IMR-90 (cell line): ENCODE measurements around the gene AMN. TPM values are rescaled to one million over a fixed set of nuclear protein-coding genes. Genes with fewer than 3 reads are reported as not detected.

Source experiments
- ATAC-seq: fragments of 200-7000 bp; cut with Tn5 transposase; 2 replicates; pipeline ENCODE4 v1.9.1; 2020; ENCODE audit warnings: low read depth, mild to moderate bottlenecking, moderate library complexity
- BruUV-seq: library from RNA; stranded (reverse); fragments of 400-500 nt; replicated peaks from 2 replicates; lab custom pipeline; 2021; lab: Mats Ljungman, UMichigan
- CTCF ChIA-PET: fragments of 300-600 bp; formaldehyde crosslinking; extraction: SDS; loops from one replicate; lab custom pipeline; 2021; ENCODE audit warnings: antibody characterized with exemption; lab: Yijun Ruan, JAX
- POLR2A ChIA-PET: fragments of 300-600 bp; sonication (Branson Sonifier 250); formaldehyde crosslinking; loops from one replicate; lab custom pipeline; 2022; ENCODE audit warnings: antibody characterized with exemption; ENCODE audit not compliant: unreplicated experiment; lab: Charles Lee
- DNase-seq: peaks from one replicate; pipeline ENCODE4 v3.0.0; 2013
- H2AFZ ChIP-seq: replicated peaks from 2 replicates; pipeline ENCODE3; 2013; ENCODE audit warnings: low read length, mild to moderate bottlenecking; ENCODE audit not compliant: poor library complexity
- H2AK5ac ChIP-seq: 2 replicates; pipeline ENCODE4 v1.6.1; 2013; ENCODE audit warnings: low read depth, low read length, inconsistent platforms
- H2AK9ac ChIP-seq: replicated peaks from 2 replicates; pipeline ENCODE3; 2013; ENCODE audit warnings: mild to moderate bottlenecking, low read depth, low read length, moderate library complexity; ENCODE audit not compliant: poor library complexity
- H2BK120ac ChIP-seq: 2 replicates; pipeline ENCODE4 v1.6.1; 2013; ENCODE audit warnings: low read depth, low read length, inconsistent platforms
- H2BK15ac ChIP-seq: 3 replicates; pipeline ENCODE4 v1.6.1; 2013; ENCODE audit warnings: low read depth, low read length, inconsistent platforms
- H2BK20ac ChIP-seq: 2 replicates; pipeline ENCODE4 v1.6.1; 2013; ENCODE audit warnings: low read depth, mild to moderate bottlenecking, inconsistent platforms, low read length, moderate library complexity
- H2BK5ac ChIP-seq: 2 replicates; pipeline ENCODE4 v1.6.1; 2013; ENCODE audit warnings: mild to moderate bottlenecking, low read depth, low read length, inconsistent platforms; ENCODE audit not compliant: poor library complexity, severe bottlenecking
- H3K14ac ChIP-seq: replicated peaks from 2 replicates; pipeline ENCODE4 v1.6.1; 2013; ENCODE audit warnings: low read depth, low read length, inconsistent platforms
- H3K18ac ChIP-seq: 2 replicates; pipeline ENCODE4 v1.6.1; 2013; ENCODE audit warnings: low read depth, low read length, control low read depth
- H3K23ac ChIP-seq: 2 replicates; pipeline ENCODE4 v1.6.1; 2013; ENCODE audit warnings: low read depth, low read length, inconsistent platforms
- H3K27ac ChIP-seq: 2 replicates; pipeline ENCODE4 v1.5.1; 2013; ENCODE audit warnings: mild to moderate bottlenecking, control low read depth, low read length; ENCODE audit not compliant: insufficient read depth
- H3K27me3 ChIP-seq: 2 replicates; pipeline ENCODE4 v1.6.1; 2013; ENCODE audit warnings: low read length; ENCODE audit not compliant: control insufficient read depth, insufficient read depth
- H3K36me3 ChIP-seq: 2 replicates; pipeline ENCODE4 v1.6.1; 2013; ENCODE audit warnings: low read length, mixed read lengths; ENCODE audit not compliant: control insufficient read depth, insufficient read depth
- H3K4ac ChIP-seq: 2 replicates; pipeline ENCODE4 v1.6.1; 2013; ENCODE audit warnings: low read depth, low read length, inconsistent platforms
- H3K4me1 ChIP-seq: 2 replicates; pipeline ENCODE4 v1.6.1; 2013; ENCODE audit warnings: low read length, mixed read lengths; ENCODE audit not compliant: control insufficient read depth, insufficient read depth
- H3K4me2 ChIP-seq: 2 replicates; pipeline ENCODE4 v1.6.1; 2013; ENCODE audit warnings: low read depth, mild to moderate bottlenecking, control low read depth, low read length, moderate library complexity
- H3K4me3 ChIP-seq: 2 replicates; pipeline ENCODE4 v1.5.1; 2013; ENCODE audit warnings: low read depth, mild to moderate bottlenecking, control low read depth, low read length, moderate library complexity; ENCODE audit not compliant: insufficient read depth
- H3K56ac ChIP-seq: 2 replicates; pipeline ENCODE4 v1.6.1; 2013; ENCODE audit warnings: low read length, inconsistent platforms; ENCODE audit not compliant: insufficient read depth; ENCODE audit errors: extremely low read depth
- H3K79me1 ChIP-seq, 2 experiments: 2 replicates each; pipeline ENCODE4 v1.6.1; 2013; ENCODE audit warnings: low read length in 2 of 2, inconsistent platforms in 1 of 2, low read depth in 1 of 2
- H3K9ac ChIP-seq: 2 replicates; pipeline ENCODE4 v1.6.1; 2013; ENCODE audit warnings: low read depth, low read length, control low read depth
- H3K9me1 ChIP-seq: 2 replicates; pipeline ENCODE4 v1.6.1; 2013; ENCODE audit warnings: low read length, inconsistent platforms; ENCODE audit not compliant: insufficient read depth
- H3K9me3 ChIP-seq: 2 replicates; pipeline ENCODE4 v1.6.1; 2013; ENCODE audit warnings: low read length; ENCODE audit not compliant: control insufficient read depth, insufficient read depth
- H4K20me1 ChIP-seq: 2 replicates; pipeline ENCODE4 v1.6.1; 2013; ENCODE audit warnings: low read length, inconsistent platforms; ENCODE audit not compliant: insufficient read depth
- H4K5ac ChIP-seq: 2 replicates; pipeline ENCODE4 v1.6.1; 2013; ENCODE audit warnings: mild to moderate bottlenecking, low read depth, low read length, control low read depth
- H4K8ac ChIP-seq, 2 experiments: 2 replicates each; pipeline ENCODE4 v1.6.1; 2013; ENCODE audit warnings: low read depth in 2 of 2, low read length in 2 of 2, control low read depth in 1 of 2, inconsistent platforms in 1 of 2
- H4K91ac ChIP-seq: 2 replicates; pipeline ENCODE4 v1.6.1; 2013; ENCODE audit warnings: low read depth, low read length, inconsistent platforms; ENCODE audit not compliant: insufficient read depth
- ELK1 ChIP-seq: fragments of 150-350 bp; IDR thresholded peaks from 2 replicates; pipeline ENCODE4 v1.6.1; 2016; ENCODE audit warnings: low read depth, mild to moderate bottlenecking, low read length, moderate library complexity, borderline replicate concordance
- SMC3 ChIP-seq: fragments of 150-350 bp; IDR thresholded peaks from 2 replicates; pipeline ENCODE4 v1.6.1; 2016; ENCODE audit warnings: low read depth, mild to moderate bottlenecking, antibody characterized with exemption, low read length, moderate library complexity
- WGBS, 2 experiments: methylation state at CpG; one replicate each; pipeline versions ENCODE4 v1.1.5 to v1.1.7; 2013; ENCODE audit warnings: missing lambda C conversion rate in 2 of 2; ENCODE audit not compliant: insufficient read length in 1 of 2; ENCODE audit errors: extremely low coverage in 2 of 2; 5-methylcytosine and 5-hydroxymethylcytosine counted together
- dilution Hi-C: fragments of 300-500 bp; cut with HindIII; formaldehyde crosslinking; loops from one replicate; pipeline ENCODE4 v1.14.3; 2018; ENCODE audit warnings: low sequenced_read_pairs; ENCODE audit not compliant: unreplicated experiment
- in situ Hi-C: fragments of 300-500 bp; cut with MboI; formaldehyde crosslinking; loops from 3 replicates; pipeline ENCODE4 v1.14.3; 2019; ENCODE audit warnings: low sequenced_read_pairs, inconsistent platforms, mixed read lengths
- intact Hi-C: fragments of 100-400 bp; cut with micrococcal nuclease; formaldehyde crosslinking; loops from 2 replicates; pipeline ENCODE4 v1.10.0; 2022
- polyA plus RNA-seq, 3 experiments: library from polyadenylated mRNA; depleted of rRNA; stranded (reverse); fragments of >200 nt; gene quantifications; 2 replicates each; pipeline ENCODE4 v1.2.3, GENCODE V29; 2012; ENCODE audit warnings: low replicate concordance in 1 of 3
- total RNA-seq: library from RNA; depleted of rRNA; stranded (reverse); fragments of >200 nt; gene quantifications from 2 replicates; pipeline ENCODE4 v1.2.3, GENCODE V29; 2012
- TF ChIP-seq, protein P1 (sequence below): conservative IDR thresholded peaks from 2 replicates; pipeline ENCODE4 v1.5.1; 2012; ENCODE audit warnings: mild to moderate bottlenecking, low read depth, low read length, improper control_type of control experiment

The AMN gene
- total and polyA plus RNA-seq, 2 of the 4 experiments (the other 2 are of a cell fraction): under 0.01 to 0.24 TPM

- Histone ChIP-seq H3K36me3 (peaks cover 70% of the 10 kb centered on the region), H3K4me3 (no peak overlapping the region), H3K14ac (no peak overlapping the region), H3K9me1 (no peaks in the 10 kb centered on the region; the same call in 1 of the 2 replicates), H3K4ac (no peak overlapping the region), H2AK9ac (no peak overlapping the region), H3K9me3 (no peaks in the 10 kb centered on the region), H2BK120ac (no peak overlapping the region), H2AK5ac (no peak overlapping the region), H3K23ac (no peak overlapping the region), H2BK5ac (no peak overlapping the region), H4K20me1 (peaks cover 6% of the 10 kb centered on the region; the same call in 1 of the 2 replicates), H3K27ac (no peak overlapping the region), H3K56ac (no peak overlapping the region), H3K4me1 (no peaks in the 10 kb centered on the region), H2AFZ (no peak overlapping the region), H3K4me2 (no peak overlapping the region), H2BK20ac (no peak overlapping the region), H4K8ac (no peak overlapping the region), H3K79me1 (peaks cover 10 to 20% of the 10 kb centered on the region in 2 experiments; a peak in 2 of 4 replicates), H4K5ac (no peak overlapping the region), H3K9ac (no peak overlapping the region), H3K27me3 (no peaks in the 10 kb centered on the region), H4K91ac (no peak overlapping the region), H2BK15ac (no peak overlapping the region), H3K18ac (no peak overlapping the region)
- TF ChIP-seq ELK1 (no peak), SMC3 (no peak)
- TF ChIP-seq, protein P1, sequence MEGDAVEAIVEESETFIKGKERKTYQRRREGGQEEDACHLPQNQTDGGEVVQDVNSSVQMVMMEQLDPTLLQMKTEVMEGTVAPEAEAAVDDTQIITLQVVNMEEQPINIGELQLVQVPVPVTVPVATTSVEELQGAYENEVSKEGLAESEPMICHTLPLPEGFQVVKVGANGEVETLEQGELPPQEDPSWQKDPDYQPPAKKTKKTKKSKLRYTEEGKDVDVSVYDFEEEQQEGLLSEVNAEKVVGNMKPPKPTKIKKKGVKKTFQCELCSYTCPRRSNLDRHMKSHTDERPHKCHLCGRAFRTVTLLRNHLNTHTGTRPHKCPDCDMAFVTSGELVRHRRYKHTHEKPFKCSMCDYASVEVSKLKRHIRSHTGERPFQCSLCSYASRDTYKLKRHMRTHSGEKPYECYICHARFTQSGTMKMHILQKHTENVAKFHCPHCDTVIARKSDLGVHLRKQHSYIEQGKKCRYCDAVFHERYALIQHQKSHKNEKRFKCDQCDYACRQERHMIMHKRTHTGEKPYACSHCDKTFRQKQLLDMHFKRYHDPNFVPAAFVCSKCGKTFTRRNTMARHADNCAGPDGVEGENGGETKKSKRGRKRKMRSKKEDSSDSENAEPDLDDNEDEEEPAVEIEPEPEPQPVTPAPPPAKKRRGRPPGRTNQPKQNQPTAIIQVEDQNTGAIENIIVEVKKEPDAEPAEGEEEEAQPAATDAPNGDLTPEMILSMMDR: no peak
- ChIA-PET CTCF (interaction anchor here (0.6 kb wide), 1 partner anchor 34 kb away, joined by 3 read pairs; no protein-coding TSS in a partner anchor), POLR2A (no interaction called here)
- DNase-seq (no peak), ATAC-seq (no peak)
- WGBS, 2 experiments: no CpG with 5 or more reads among the region's 9 CpGs
- BruUV-seq: no TSS peak
- dilution Hi-C loops: no loop called here
- intact Hi-C loops: no loop called here
- in situ Hi-C loops: no loop called here
Measured at GRCh38 chr14:102971314-102971713, 48.9 kb downstream of the AMN start.
